Effector memory CD8-positive, alpha-beta T cell (primary cell): ENCODE measurements around the gene SIGLEC12.
A peak's percentile ranks its signal among the peaks of the same experiment; 100 is the strongest.

Experiments used
- ATAC-seq: fragments of 150-1000 bp; cut with Tn5 transposase; replicated peaks from 2 replicates; pipeline ENCODE4 v1.10.0; 2021; ENCODE audit warnings: mild to moderate bottlenecking, moderate library complexity
- DNase-seq, 3 experiments: peaks; one replicate each; pipeline ENCODE4 v3.0.0; 2021
- H3K27ac Mint-ChIP-seq, 2 donors: one replicate each; pipeline ENCODE4 v1.8.0; 2022; ENCODE audit warnings: mild to moderate bottlenecking in 2 of 2, mixed read lengths in 2 of 2, moderate library complexity in 2 of 2
- H3K27me3 Mint-ChIP-seq, 2 donors: one replicate each; pipeline ENCODE4 v1.8.0; 2022; ENCODE audit warnings: mixed read lengths in 2 of 2
- H3K36me3 Mint-ChIP-seq: one replicate; pipeline ENCODE4 v1.8.0; 2022; ENCODE audit warnings: mild to moderate bottlenecking, moderate library complexity, mixed read lengths; ENCODE audit not compliant: insufficient read depth
- H3K4me1 Mint-ChIP-seq, 2 donors: one replicate each; pipeline ENCODE4 v1.8.0; 2022; ENCODE audit warnings: low read depth in 2 of 2, mixed read lengths in 2 of 2
- H3K4me3 Mint-ChIP-seq, 2 donors: one replicate each; pipeline ENCODE4 v1.8.0; 2022; ENCODE audit warnings: mild to moderate bottlenecking in 2 of 2, mixed read lengths in 2 of 2, moderate library complexity in 2 of 2
- H3K9me3 Mint-ChIP-seq, 2 donors: one replicate each; pipeline ENCODE4 v1.8.0; 2022; ENCODE audit warnings: mixed read lengths in 2 of 2
- total RNA-seq, 9 experiments: gene quantifications; one replicate each; lab custom pipeline; 2026; lab: John Stamatoyannopoulos, UW

SIGLEC12 gene
- 0 to 1.7 (median 0) reads per million in 9 experiments for total RNA-seq

- no peak within 1 kb of the TSS for H3K4me3 Mint-ChIP-seq
- no peaks in the 10 kb centered on the region for H3K36me3 Mint-ChIP-seq
- no peak within 1 kb of the TSS for H3K27ac Mint-ChIP-seq
- no peak for DNase-seq
- H3K4me1 Mint-ChIP-seq: peaks cover 0 to 6% of the 10 kb centered on the region in 2 donors
- no peaks in the 10 kb centered on the region for H3K9me3 Mint-ChIP-seq
- peaks cover 12 to 32% of the 10 kb centered on the region in 2 donors for H3K27me3 Mint-ChIP-seq
- ATAC-seq: no peak
Measured at GRCh38 chr19:51501594-51502263, at the start of gene SIGLEC12. Gene SIGLEC12, minus strand, starts transcription at chr19:51501800. Its CDS starts 67 bp downstream, at chr19:51501733.

- peak overlapping the region in 1 of 2 donors; percentile 7 for H3K4me3 Mint-ChIP-seq
- H3K4me1 Mint-ChIP-seq: peaks cover 13 to 17% of the 10 kb centered on the region in 2 donors
- H3K27ac Mint-ChIP-seq: no peak overlapping the region
- H3K27me3 Mint-ChIP-seq: peaks cover 71 to 88% of the 10 kb centered on the region in 2 donors
- no peaks in the 10 kb centered on the region for H3K36me3 Mint-ChIP-seq
- ATAC-seq: no peak
- no peak for DNase-seq
- peaks cover 2 to 6% of the 10 kb centered on the region in 2 donors for H3K9me3 Mint-ChIP-seq
Measured at GRCh38 chr19:51550848-51551672, 49.5 kb upstream of the SIGLEC12 start.

- peaks cover 67 to 93% of the 10 kb centered on the region in 2 donors for H3K27me3 Mint-ChIP-seq
- no peak overlapping the region for H3K27ac Mint-ChIP-seq
- DNase-seq (no peak), ATAC-seq (no peak)
- peaks cover 13 to 17% of the 10 kb centered on the region in 2 donors for H3K4me1 Mint-ChIP-seq
- peak overlapping the region in 1 of 2 donors; percentile 24 for H3K4me3 Mint-ChIP-seq
- peaks cover 2 to 6% of the 10 kb centered on the region in 2 donors for H3K9me3 Mint-ChIP-seq
- no peaks in the 10 kb centered on the region for H3K36me3 Mint-ChIP-seq
Measured at GRCh38 chr19:51549533-51550324, 48.1 kb upstream of the SIGLEC12 start.

DNA sequence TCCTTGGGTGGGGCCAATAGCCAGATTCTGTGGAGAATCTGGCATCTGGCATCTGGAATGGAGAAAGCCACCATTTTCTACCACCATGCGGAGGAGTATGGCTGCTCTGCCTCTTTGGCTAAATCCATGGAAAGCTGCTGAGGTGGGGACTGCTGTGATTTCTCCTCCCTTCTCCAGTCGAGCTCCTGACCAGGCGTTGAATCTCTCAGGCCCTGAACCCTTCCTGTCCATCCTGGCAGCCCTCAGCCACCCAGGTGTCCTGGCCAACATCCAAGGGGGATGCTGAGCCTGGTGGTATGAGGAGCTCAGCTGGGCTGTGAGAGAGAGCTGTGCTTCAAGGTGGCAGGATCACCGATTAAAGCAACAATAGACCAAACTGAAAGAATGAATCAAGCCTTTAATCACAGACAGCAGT, 47.3 kb upstream of the SIGLEC12 start:
- DNase-seq: no peak
- H3K4me1 Mint-ChIP-seq: peaks cover 13 to 17% of the 10 kb centered on the region in 2 donors
- H3K27me3 Mint-ChIP-seq: peaks cover 65 to 93% of the 10 kb centered on the region in 2 donors
- no peak for ATAC-seq
- H3K4me3 Mint-ChIP-seq: no peak overlapping the region
- no peak overlapping the region for H3K27ac Mint-ChIP-seq
- peaks cover 2 to 6% of the 10 kb centered on the region in 2 donors for H3K9me3 Mint-ChIP-seq
- no peaks in the 10 kb centered on the region for H3K36me3 Mint-ChIP-seq

DNA sequence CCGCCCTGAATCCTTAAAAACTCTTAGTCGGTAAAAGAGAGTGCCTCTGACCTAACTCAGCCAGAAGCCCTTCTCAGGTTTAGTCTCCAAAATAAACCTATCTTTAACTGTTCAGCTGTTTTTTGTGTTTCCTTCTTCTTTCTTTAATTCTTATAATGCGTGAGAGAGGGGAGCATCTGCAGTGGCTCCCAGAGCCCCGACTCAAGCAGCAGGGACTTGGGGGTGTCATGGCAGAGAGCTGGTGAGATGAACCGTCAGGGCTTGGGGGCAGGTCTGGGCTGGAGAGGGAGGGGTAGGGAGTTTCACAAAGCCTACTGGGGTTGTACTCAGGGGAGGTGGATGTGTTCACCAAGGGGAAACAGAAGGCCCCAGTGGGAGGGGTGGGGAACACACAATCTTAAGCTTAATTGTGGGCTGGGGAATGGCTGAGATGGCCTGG, 46.6 kb upstream of the SIGLEC12 start:
- peaks cover 65 to 95% of the 10 kb centered on the region in 2 donors for H3K27me3 Mint-ChIP-seq
- DNase-seq: no peak

GRCh38 chr19:51547397-51548212, 46.0 kb upstream of the SIGLEC12 start:
- Mint-ChIP-seq H3K4me1 (peaks cover 13 to 17% of the 10 kb centered on the region in 2 donors), H3K27me3 (peaks cover 63 to 95% of the 10 kb centered on the region in 2 donors), H3K27ac (no peak overlapping the region)

More for the DNA sequence above, 46.6 kb upstream of the SIGLEC12 start:
- H3K4me1 Mint-ChIP-seq: peaks cover 13 to 17% of the 10 kb centered on the region in 2 donors
- H3K36me3 Mint-ChIP-seq: no peaks in the 10 kb centered on the region
- peaks cover 2 to 6% of the 10 kb centered on the region in 2 donors for H3K9me3 Mint-ChIP-seq
- H3K27ac Mint-ChIP-seq: no peak overlapping the region
- no peak overlapping the region for H3K4me3 Mint-ChIP-seq
- ATAC-seq: no peak

DNA sequence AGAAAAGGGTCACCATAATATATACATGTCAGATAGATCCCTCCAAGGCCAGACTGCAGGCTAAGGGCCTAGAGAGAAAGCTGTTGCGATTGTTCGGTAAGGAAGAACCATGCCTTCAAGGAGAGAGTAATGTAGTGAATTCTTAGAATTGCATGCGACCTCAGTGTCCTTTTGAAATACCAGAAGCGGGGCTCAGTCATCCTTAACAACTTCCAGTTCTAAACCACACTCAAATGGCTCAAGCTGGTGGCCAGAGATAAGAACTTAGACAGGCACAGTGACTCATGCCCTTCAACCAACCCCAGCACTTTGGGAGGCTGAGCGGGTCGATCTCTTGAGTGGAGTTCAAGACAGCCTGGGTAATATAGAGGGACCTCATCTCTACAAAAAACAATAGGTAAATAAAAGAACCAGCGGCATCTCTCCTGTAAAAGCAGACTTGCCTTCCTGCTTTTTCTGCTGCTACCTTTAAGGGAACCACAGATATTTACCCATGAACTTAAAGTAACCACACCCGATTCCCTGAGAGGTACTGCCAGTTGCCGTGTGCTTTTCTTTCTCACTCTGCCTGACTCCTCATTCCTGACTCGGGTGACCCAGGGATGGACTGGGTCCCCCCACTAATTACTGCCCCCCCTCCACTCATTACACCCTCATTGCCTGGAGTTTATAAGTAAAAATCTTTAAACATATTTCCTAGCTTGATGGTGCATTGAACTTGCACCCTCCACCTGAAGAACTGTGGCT, 45.2 kb upstream of the SIGLEC12 start:
- H3K27me3 Mint-ChIP-seq: peaks cover 63 to 95% of the 10 kb centered on the region in 2 donors
- H3K36me3 Mint-ChIP-seq: no peaks in the 10 kb centered on the region
- no peak overlapping the region for H3K27ac Mint-ChIP-seq
- no peak overlapping the region for H3K4me3 Mint-ChIP-seq
- peaks cover 0 to 5% of the 10 kb centered on the region in 2 donors for H3K9me3 Mint-ChIP-seq
- H3K4me1 Mint-ChIP-seq: peaks cover 10 to 13% of the 10 kb centered on the region in 2 donors
- ATAC-seq (no peak), DNase-seq (no peak)

More at GRCh38 chr19:51547397-51548212, 46.0 kb upstream of the SIGLEC12 start:
- no peak for DNase-seq
- no peak for ATAC-seq
- Mint-ChIP-seq H3K36me3 (no peaks in the 10 kb centered on the region), H3K4me3 (no peak overlapping the region), H3K9me3 (peaks cover under 1 to 6% of the 10 kb centered on the region in 2 donors)

DNA sequence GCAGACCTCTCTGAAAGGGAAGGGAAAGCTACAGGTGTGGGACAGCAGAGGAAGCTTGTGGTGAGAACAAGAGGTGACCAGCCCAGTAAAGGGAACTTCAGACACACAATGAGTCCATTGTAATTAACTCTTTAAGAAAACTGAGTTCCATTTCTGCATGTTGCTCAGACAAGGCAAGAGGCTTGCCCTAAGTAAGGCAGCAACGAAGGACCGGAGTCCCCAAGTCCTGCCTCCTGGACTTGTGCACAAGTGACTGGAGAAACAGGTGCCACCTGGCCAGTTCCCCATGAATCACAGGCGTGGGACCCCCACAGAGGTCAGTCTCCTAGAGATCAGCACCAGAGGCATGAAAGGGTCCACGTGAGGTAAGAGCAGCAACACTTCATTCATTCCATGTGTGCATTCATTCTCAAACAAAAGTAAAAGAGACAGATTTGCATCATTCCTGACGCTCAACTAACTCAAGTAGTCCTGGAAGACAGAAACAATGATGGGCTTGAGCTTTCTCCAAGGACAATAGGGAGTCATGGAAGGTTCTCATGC, 44.6 kb upstream of the SIGLEC12 start:
- no peak for DNase-seq
- Mint-ChIP-seq H3K27me3 (peaks cover 63 to 95% of the 10 kb centered on the region in 2 donors), H3K9me3 (no peaks in the 10 kb centered on the region), H3K36me3 (no peaks in the 10 kb centered on the region), H3K4me1 (peaks cover 5 to 7% of the 10 kb centered on the region in 2 donors), H3K4me3 (no peak overlapping the region), H3K27ac (no peak overlapping the region)
- ATAC-seq: no peak

- Mint-ChIP-seq H3K9me3 (no peaks in the 10 kb centered on the region), H3K4me1 (peaks cover 0 to 2% of the 10 kb centered on the region in 2 donors), H3K27me3 (peaks cover 60 to 91% of the 10 kb centered on the region in 2 donors), H3K36me3 (no peaks in the 10 kb centered on the region), H3K4me3 (no peak overlapping the region), H3K27ac (no peak overlapping the region)
- ATAC-seq (no peak), DNase-seq (no peak)
Measured at GRCh38 chr19:51544038-51544437, 42.4 kb upstream of the SIGLEC12 start.

DNA sequence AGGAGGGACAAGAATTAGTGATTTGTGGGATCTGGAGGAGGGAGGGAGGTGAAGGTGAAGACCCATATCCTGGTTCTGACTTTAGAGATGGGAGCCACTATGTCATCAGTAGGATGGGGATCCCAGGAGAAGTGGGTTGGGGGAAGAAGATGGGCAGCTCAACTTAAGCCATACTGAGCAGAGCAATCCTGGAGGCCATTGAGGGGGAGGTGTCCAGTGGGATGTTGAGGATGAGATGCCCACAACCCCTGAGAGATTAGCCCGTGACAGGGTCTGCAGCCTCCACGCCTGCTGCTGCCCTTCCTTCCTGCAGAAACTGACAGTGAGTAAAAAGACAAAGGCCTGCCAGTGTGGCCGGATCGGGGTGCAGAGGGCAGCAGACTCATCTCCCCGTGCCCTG, 41.1 kb upstream of the SIGLEC12 start:
- H3K4me1 Mint-ChIP-seq: no peaks in the 10 kb centered on the region
- no peak for DNase-seq
- no peak for ATAC-seq
- H3K9me3 Mint-ChIP-seq: no peaks in the 10 kb centered on the region
- no peaks in the 10 kb centered on the region for H3K36me3 Mint-ChIP-seq
- peaks cover 61 to 91% of the 10 kb centered on the region in 2 donors for H3K27me3 Mint-ChIP-seq
- H3K4me3 Mint-ChIP-seq: no peak overlapping the region
- no peak overlapping the region for H3K27ac Mint-ChIP-seq

DNA sequence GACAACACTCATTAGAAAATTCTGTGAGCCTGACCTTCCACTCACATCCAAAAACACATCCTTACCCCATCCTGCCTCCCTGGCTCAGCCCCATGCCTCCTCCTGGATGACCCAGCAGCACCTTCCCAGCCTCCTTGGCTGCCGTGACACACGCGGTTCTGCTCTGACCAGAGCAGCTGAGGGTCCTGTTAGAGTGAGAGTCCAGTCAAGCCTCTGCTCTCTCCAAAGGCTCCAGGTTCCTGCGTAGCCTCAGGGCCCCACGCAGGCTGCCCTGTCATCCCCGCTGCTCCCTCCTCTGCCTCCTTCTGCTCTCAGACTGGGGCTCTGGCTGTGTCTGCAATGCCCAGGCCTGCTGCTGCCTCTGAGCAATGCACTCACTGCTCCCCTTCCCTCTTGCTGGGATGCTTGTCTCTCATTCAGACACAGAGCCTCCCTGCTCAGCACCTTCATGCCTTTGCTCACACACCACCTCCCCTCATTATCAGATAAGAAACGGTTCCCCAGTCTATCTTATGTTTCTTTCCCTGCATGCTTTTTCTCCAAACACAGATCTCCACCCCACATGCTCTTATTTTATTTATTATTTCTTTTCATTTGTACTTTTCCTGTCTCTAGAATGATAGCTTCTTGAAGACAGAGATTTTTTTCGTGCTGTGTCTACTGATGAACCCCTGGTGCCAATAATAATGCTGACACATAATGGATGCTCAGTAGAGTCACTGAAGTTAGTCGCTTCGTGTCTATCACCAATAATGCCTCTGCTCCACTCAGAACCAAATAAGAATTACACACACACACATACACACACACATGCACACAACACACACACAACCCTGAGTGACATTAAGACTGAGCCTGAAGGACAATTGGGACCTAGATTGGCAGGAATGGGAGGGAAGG, 40.1 kb upstream of the SIGLEC12 start:
- H3K4me3 Mint-ChIP-seq: no peak overlapping the region
- ATAC-seq: no peak
- H3K27me3 Mint-ChIP-seq: peaks cover 70 to 91% of the 10 kb centered on the region in 2 donors
- H3K27ac Mint-ChIP-seq: no peak overlapping the region
- H3K36me3 Mint-ChIP-seq: no peaks in the 10 kb centered on the region
- H3K4me1 Mint-ChIP-seq: no peaks in the 10 kb centered on the region
- H3K9me3 Mint-ChIP-seq: no peaks in the 10 kb centered on the region
- DNase-seq: no peak
